Astrocyte (in vitro differentiated cells and primary cell): ENCODE data around the gene SUGCT. TPM values are rescaled to one million over a fixed set of nuclear protein-coding genes. Genes with fewer than 3 reads are reported as not detected.

Source experiments
- total RNA-seq: library from RNA; stranded (reverse); gene quantifications from 2 replicates; pipeline ENCODE4 v1.2.1, GENCODE V29; 2021

The SUGCT gene
- total RNA-seq, 1 donor from 2014 or later = 15.5 TPM

Other genes with a start within 250 kb of the SUGCT start
- gene CDK13, start 184.7 kb upstream of the SUGCT start, total RNA-seq = 43.7 and 45.3 TPM in 2 replicates
- 30.8 and 32.0 TPM in 2 replicates for gene MPLKIP, start 383 bp upstream of the SUGCT start, total RNA-seq